ENCODE measurements around the gene DOCK4.

- TF ChIP-seq CTCF (IDR thresholded peaks at IDR 0.05; ENCODE audit: control extremely low read depth in 1 of 3, insufficient read depth in 1 of 3, low read depth in 1 of 3, low read length in 3 of 3), result no peak
- no peak for TF ChIP-seq CREB1 (IDR thresholded peaks at IDR 0.05)
- no peak for TF ChIP-seq MAX (IDR thresholded peaks at IDR 0.05)
- no peak for TF ChIP-seq RNF2 (IDR thresholded peaks at IDR 0.05; ENCODE audit: borderline replicate concordance, low read depth, low read length, missing control alignments, poor library complexity, severe bottlenecking)
These were observed 434.6 kb downstream of the DOCK4 start for GRCh38 chr7:111771638-111772037.

Measured in H1 (cell line).